ENCODE results near the gene TRIM39. TPM values are rescaled to one million over a fixed set of nuclear protein-coding genes. Genes with fewer than 3 reads are reported as not detected.

Gene TRIM39
- total RNA-seq, 3 donors from 2014 or later, result 10.8 to 21.2 (median 12.6) TPM

- peaks cover 0 to 14% of the 10 kb centered on the region in 2 donors for H3K27me3 ChIP-seq
- no peak overlapping the region for H3K27ac ChIP-seq
- no peaks in the 10 kb centered on the region for H3K9me3 ChIP-seq
- TF ChIP-seq POLR2AphosphoS5 (IDR thresholded peaks at IDR 0.05) (no peak), POLR2A (IDR thresholded peaks at IDR 0.05) (no peak), CTCF (IDR thresholded peaks at IDR 0.05) (no peak)
- intact Hi-C loops (cut with DNase I; ENCODE audit: low total_unique reads), result no loop called here
- DNase-seq (ENCODE audit: low spot score in 2 of 2), result no peak
- H3K36me3 ChIP-seq, result no peaks in the 10 kb centered on the region
- H3K4me3 ChIP-seq, result no peak overlapping the region
- H3K4me1 ChIP-seq, result no peaks in the 10 kb centered on the region
Measured at GRCh38 chr6:30352550-30352949, 25.8 kb downstream of the TRIM39 start.

GRCh38 chr6:30355281-30355680 lies 28.6 kb downstream of the TRIM39 start:
- TF ChIP-seq CTCF (IDR thresholded peaks at IDR 0.05), result no peak
- no peak for TF ChIP-seq POLR2A (IDR thresholded peaks at IDR 0.05)
- TF ChIP-seq POLR2AphosphoS5 (IDR thresholded peaks at IDR 0.05), result no peak
- no peak for DNase-seq (ENCODE audit: low spot score in 2 of 2)
- intact Hi-C loops (cut with DNase I; ENCODE audit: low total_unique reads), result no loop called here
- peaks cover 3 to 33% of the 10 kb centered on the region in 2 donors for H3K27me3 ChIP-seq
- no peak overlapping the region for H3K27ac ChIP-seq
- H3K36me3 ChIP-seq, result no peaks in the 10 kb centered on the region
- no peaks in the 10 kb centered on the region for H3K9me3 ChIP-seq
- no peak overlapping the region for H3K4me3 ChIP-seq
- H3K4me1 ChIP-seq, result no peaks in the 10 kb centered on the region

- no peak overlapping the region for H3K4me3 ChIP-seq
- H3K36me3 ChIP-seq, result no peaks in the 10 kb centered on the region
- H3K9me3 ChIP-seq, result no peaks in the 10 kb centered on the region
- peaks cover 3 to 39% of the 10 kb centered on the region in 2 donors for H3K27me3 ChIP-seq
- H3K4me1 ChIP-seq, result no peaks in the 10 kb centered on the region
- TF ChIP-seq CTCF (IDR thresholded peaks at IDR 0.05), result no peak
- TF ChIP-seq POLR2AphosphoS5 (IDR thresholded peaks at IDR 0.05), result no peak
- no peak for TF ChIP-seq POLR2A (IDR thresholded peaks at IDR 0.05)
- intact Hi-C loops (cut with DNase I; ENCODE audit: low total_unique reads), result no loop called here
- DNase-seq (ENCODE audit: low spot score in 2 of 2), result no peak
- H3K27ac ChIP-seq, result no peak overlapping the region
Measured at GRCh38 chr6:30356536-30356935, 29.8 kb downstream of the TRIM39 start.

- TF ChIP-seq POLR2AphosphoS5 (IDR thresholded peaks at IDR 0.05) (no peak), POLR2A (IDR thresholded peaks at IDR 0.05) (no peak), CTCF (IDR thresholded peaks at IDR 0.05) (peak in 1 of 3 donors; percentile 45)
- Histone ChIP-seq H3K36me3 (no peaks in the 10 kb centered on the region), H3K4me1 (no peaks in the 10 kb centered on the region), H3K9me3 (no peaks in the 10 kb centered on the region), H3K4me3 (peak overlapping the region in 2 of 3 donors; percentile 44 to 61), H3K27me3 (peaks cover 3 to 45% of the 10 kb centered on the region in 2 donors), H3K27ac (no peak overlapping the region)
- peak in 1 of 2 donors; percentile 30 for DNase-seq (ENCODE audit: low spot score in 2 of 2)
- intact Hi-C loops (cut with DNase I; ENCODE audit: low total_unique reads), result no loop called here
Measured at GRCh38 chr6:30357678-30358540, 31.2 kb downstream of the TRIM39 start.

GRCh38 chr6:30359276-30359675 lies 32.5 kb downstream of the TRIM39 start:
- Histone ChIP-seq H3K4me1 (no peaks in the 10 kb centered on the region), H3K9me3 (no peaks in the 10 kb centered on the region), H3K27me3 (peaks cover 3 to 45% of the 10 kb centered on the region in 2 donors), H3K27ac (no peak overlapping the region), H3K4me3 (no peak overlapping the region), H3K36me3 (no peaks in the 10 kb centered on the region)
- intact Hi-C loops (cut with DNase I; ENCODE audit: low total_unique reads), result no loop called here
- TF ChIP-seq CTCF (IDR thresholded peaks at IDR 0.05) (no peak), POLR2AphosphoS5 (IDR thresholded peaks at IDR 0.05) (no peak), POLR2A (IDR thresholded peaks at IDR 0.05) (no peak)
- no peak for DNase-seq (ENCODE audit: low spot score in 2 of 2)
